Temporal lobe (tissue), 1 donor: ENCODE data around the gene AMTN. TPM values are rescaled to one million over a fixed set of nuclear protein-coding genes. Genes with fewer than 3 reads are reported as not detected.

Source experiments
- total RNA-seq: library from RNA; depleted of rRNA; stranded (reverse); fragments of >200 nt; gene quantifications from one replicate; pipeline ENCODE4 v1.2.3, GENCODE V29; 2014

AMTN gene
- total RNA-seq, 1 donor from 2014 or later = not detected

Other genes starting within 250 kb of the AMTN start
- gene CABS1, start 183.6 kb upstream of the AMTN start, total RNA-seq = not detected
- gene SMR3A, start 157.8 kb upstream of the AMTN start, total RNA-seq = not detected
- gene SMR3B, start 135.4 kb upstream of the AMTN start, total RNA-seq = not detected
- gene OPRPN, start 120.6 kb upstream of the AMTN start, total RNA-seq = not detected
- gene MUC7, start 46.4 kb upstream of the AMTN start, total RNA-seq = not detected
- gene AMBN, start 73.7 kb downstream of the AMTN start, total RNA-seq = 0.25 TPM
- not detected for gene ENAM, start 110.2 kb downstream of the AMTN start, total RNA-seq
- not detected for gene JCHAIN, start 147.9 kb downstream of the AMTN start, total RNA-seq
- 17.0 TPM for gene UTP3, start 170.0 kb downstream of the AMTN start, total RNA-seq
- 387 TPM for gene RUFY3, start 203.4 kb downstream of the AMTN start, total RNA-seq